T47D (cell line): Measurements from ENCODE around the gene RASGEF1C.

Experiments
- DNase-seq, 2 experiments: peaks; one replicate each; pipeline versions ENCODE4 v3.0.0 to v3.0.0-alpha.2; 2011 to 2012; ENCODE audit warnings: low read depth in 1 of 2, low spot score in 1 of 2
- JUND ChIP-seq: IDR thresholded peaks from 2 replicates; pipeline ENCODE4 v1.6.1; 2012; ENCODE audit warnings: low read depth
- in situ Hi-C: cut with HindIII; loops from 2 replicates; pipeline ENCODE4 v1.10.0; 2016; ENCODE audit warnings: low sequenced_read_pairs, low pct_unique_long_range_greater_than_20kb

Gene RASGEF1C

GRCh38 chr5:180156141-180156540 is 52.9 kb downstream of the RASGEF1C start:
- no peak for TF ChIP-seq JUND
- no peak for DNase-seq
- in situ Hi-C loops = no loop called here

GRCh38 chr5:180155365-180155926 is 53.6 kb downstream of the RASGEF1C start:
- TF ChIP-seq JUND = no peak
- DNase-seq = no peak
- in situ Hi-C loops = no loop called here

- no peak for TF ChIP-seq JUND
- no peak for DNase-seq
- in situ Hi-C loops = no loop called here
Observed at GRCh38 chr5:180154821-180155364, 54.1 kb downstream of the RASGEF1C start.

- DNase-seq = no peak
- TF ChIP-seq JUND = no peak
- in situ Hi-C loops = no loop called here
Observed at GRCh38 chr5:180153991-180154390, 55.0 kb downstream of the RASGEF1C start.

GRCh38 chr5:180153099-180153498 is 55.9 kb downstream of the RASGEF1C start:
- DNase-seq = no peak
- no peak for TF ChIP-seq JUND
- in situ Hi-C loops = no loop called here

GRCh38 chr5:180143656-180144364 is 65.2 kb downstream of the RASGEF1C start:
- TF ChIP-seq JUND = no peak
- in situ Hi-C loops = no loop called here
- no peak for DNase-seq

- DNase-seq = no peak
- TF ChIP-seq JUND = no peak
- in situ Hi-C loops = no loop called here
Observed at GRCh38 chr5:180142824-180143610, 66.0 kb downstream of the RASGEF1C start.

GRCh38 chr5:180142021-180142765 is 66.8 kb downstream of the RASGEF1C start:
- in situ Hi-C loops = no loop called here
- no peak for TF ChIP-seq JUND
- DNase-seq = no peak

GRCh38 chr5:180141068-180141660 is 67.8 kb downstream of the RASGEF1C start:
- in situ Hi-C loops = no loop called here
- DNase-seq = no peak
- TF ChIP-seq JUND = no peak

- in situ Hi-C loops = no loop called here
- no peak for TF ChIP-seq JUND
- DNase-seq = no peak
Observed at GRCh38 chr5:180140571-180140970, 68.4 kb downstream of the RASGEF1C start.

GRCh38 chr5:180140079-180140554 is 68.9 kb downstream of the RASGEF1C start:
- no peak for DNase-seq
- in situ Hi-C loops = no loop called here

GRCh38 chr5:180139731-180140055 is 69.3 kb downstream of the RASGEF1C start:
- DNase-seq = no peak
- in situ Hi-C loops = no loop called here
- TF ChIP-seq JUND = no peak

More at GRCh38 chr5:180140079-180140554, 68.9 kb downstream of the RASGEF1C start:
- no peak for TF ChIP-seq JUND
